Neural cell (in vitro differentiated cells): ENCODE measurements around the gene CBS. TPM values are rescaled to one million over a fixed set of nuclear protein-coding genes. Genes with fewer than 3 reads are reported as not detected.

Source experiments
- H2AFZ ChIP-seq: fragments of 200-600, 300-800 bp; sonication (generic), shearing (Covaris generic); 2 replicates; pipeline ENCODE4 v1.6.0; 2014; ENCODE audit warnings: low read depth, mild to moderate bottlenecking, antibody characterized with exemption, low read length, moderate library complexity
- H3F3A ChIP-seq: fragments of 200-600 bp; shearing (Covaris generic); 2 replicates; pipeline ENCODE4 v1.6.1; 2016; ENCODE audit warnings: mild to moderate bottlenecking, moderate library complexity, mixed read lengths, antibody characterized with exemption, low read length; ENCODE audit not compliant: insufficient read depth, poor library complexity, severe bottlenecking
- H3K27ac ChIP-seq: fragments of 200-600, 300-800 bp; sonication (generic), shearing (Covaris generic); 2 replicates; pipeline ENCODE4 v1.5.1; 2014; ENCODE audit warnings: mild to moderate bottlenecking, low read length, moderate library complexity
- H3K27me3 ChIP-seq: fragments of 300-800, 200-600 bp; sonication (generic), shearing (Covaris generic); 2 replicates; pipeline ENCODE4 v1.6.0; 2014; ENCODE audit warnings: mild to moderate bottlenecking, low read depth, low read length, moderate library complexity; ENCODE audit not compliant: insufficient read depth
- H3K36me3 ChIP-seq: fragments of 300-800, 200-600 bp; sonication (generic), shearing (Covaris generic); 2 replicates; pipeline ENCODE4 v1.5.1; 2014; ENCODE audit warnings: mild to moderate bottlenecking, antibody characterized with exemption, low read length, moderate library complexity; ENCODE audit not compliant: insufficient read depth
- H3K4me2 ChIP-seq: fragments of 300-800, 200-600 bp; sonication (generic), shearing (Covaris generic); 2 replicates; pipeline ENCODE4 v1.6.0; 2014; ENCODE audit warnings: mild to moderate bottlenecking, low read length
- H3K4me3 ChIP-seq: fragments of 300-800, 200-600 bp; sonication (generic), shearing (Covaris generic); 2 replicates; pipeline ENCODE4 v1.5.1; 2014; ENCODE audit warnings: mild to moderate bottlenecking, low read length, moderate library complexity
- H3K79me2 ChIP-seq: fragments of 200-600 bp; shearing (Covaris generic); replicated peaks from 2 replicates; pipeline ENCODE4 v1.6.0; 2014; ENCODE audit warnings: mild to moderate bottlenecking, low read length, moderate library complexity; ENCODE audit not compliant: insufficient read depth
- H3K9ac ChIP-seq: fragments of 300-800, 200-600 bp; sonication (generic), shearing (Covaris generic); 2 replicates; pipeline ENCODE4 v1.6.1; 2016; ENCODE audit warnings: mild to moderate bottlenecking, low read length, mixed read lengths
- H3K9me2 ChIP-seq: fragments of 200-600 bp; shearing (Covaris generic); 2 replicates; pipeline ENCODE4 v1.6.1; 2016; ENCODE audit warnings: mild to moderate bottlenecking, low read length, mixed read lengths; ENCODE audit not compliant: insufficient read depth
- H3K9me3 ChIP-seq: fragments of 200-600, 300-800 bp; sonication (generic), shearing (Covaris generic); 2 replicates; pipeline ENCODE4 v1.6.1; 2016; ENCODE audit warnings: mild to moderate bottlenecking, mixed run types, low read length, moderate library complexity, mixed read lengths
- H4K20me1 ChIP-seq: fragments of 200-600 bp; shearing (Covaris generic); 2 replicates; pipeline ENCODE4 v1.6.1; 2016; ENCODE audit warnings: mild to moderate bottlenecking, mixed run types; ENCODE audit not compliant: insufficient read depth
- EP300 ChIP-seq: fragments of 450-650 bp; conservative IDR thresholded peaks from 2 replicates; pipeline ENCODE4 v1.6.1; 2014; ENCODE audit warnings: antibody characterized with exemption, mild to moderate bottlenecking, moderate library complexity; ENCODE audit not compliant: poor library complexity, severe bottlenecking
- EZH2 ChIP-seq: fragments of 200-600, 300-800 bp; shearing (Covaris generic), sonication (generic); IDR thresholded peaks from 2 replicates; pipeline ENCODE4 v1.6.1; 2014; ENCODE audit warnings: antibody characterized with exemption, low read length, borderline replicate concordance, mild to moderate bottlenecking; ENCODE audit not compliant: insufficient read depth, poor library complexity, severe bottlenecking
- MXI1 ChIP-seq: fragments of 450-650 bp; conservative IDR thresholded peaks from 2 replicates; pipeline ENCODE4 v1.6.1; 2014; ENCODE audit warnings: antibody characterized with exemption, mild to moderate bottlenecking; ENCODE audit not compliant: poor library complexity, severe bottlenecking
- POLR2AphosphoS5 ChIP-seq: IDR thresholded peaks from 2 replicates; pipeline ENCODE4 v1.6.1; 2012
- RAD21 ChIP-seq: fragments of 450-650 bp; conservative IDR thresholded peaks from 2 replicates; pipeline ENCODE4 v1.6.1; 2014; ENCODE audit warnings: antibody characterized with exemption, mild to moderate bottlenecking, moderate library complexity
- SMC3 ChIP-seq: fragments of 450-650 bp; conservative IDR thresholded peaks from 2 replicates; pipeline ENCODE4 v1.6.1; 2014; ENCODE audit warnings: antibody characterized with exemption, mild to moderate bottlenecking, moderate library complexity; ENCODE audit not compliant: poor library complexity
- TAF1 ChIP-seq: IDR thresholded peaks from 2 replicates; pipeline ENCODE4 v1.6.1; 2012; ENCODE audit warnings: low read depth
- polyA plus RNA-seq: library from polyadenylated mRNA; depleted of rRNA; stranded (reverse); fragments of >200 nt; gene quantifications from 2 replicates; pipeline ENCODE4 v1.2.3, GENCODE V29; 2014
- TF ChIP-seq, protein P1 (sequence below): fragments of 450-650 bp; IDR thresholded peaks from 2 replicates; pipeline ENCODE4 v1.5.1; 2014; ENCODE audit warnings: antibody characterized with exemption, mild to moderate bottlenecking, moderate library complexity; ENCODE audit not compliant: poor library complexity, severe bottlenecking
- TF ChIP-seq, protein P2 (sequence below): IDR thresholded peaks from 2 replicates; pipeline ENCODE4 v1.6.1; 2012; ENCODE audit warnings: borderline replicate concordance

The CBS gene
- polyA plus RNA-seq, 1 donor from 2014 or later: 16.3 TPM

DNA sequence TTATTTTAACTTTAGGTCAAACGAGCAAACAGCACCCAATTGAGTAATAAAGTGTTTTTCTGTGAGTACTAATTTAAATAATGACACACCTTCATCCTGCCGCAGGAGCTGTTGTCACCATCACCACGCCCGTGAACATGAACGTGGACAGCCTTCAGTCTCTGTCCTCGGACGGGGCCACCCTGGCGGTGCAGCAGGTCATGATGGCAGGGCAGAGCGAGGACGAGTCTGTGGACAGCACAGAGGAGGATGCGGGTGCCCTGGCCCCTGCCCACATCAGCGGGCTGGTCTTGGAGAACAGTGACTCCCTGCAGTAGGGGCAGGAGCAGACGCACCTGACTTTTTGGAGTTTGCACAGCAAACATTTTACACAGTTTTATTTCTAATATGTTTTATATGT is 45.9 kb downstream of the CBS start:
- H3K27me3 ChIP-seq: no peaks in the 10 kb centered on the region
- no peak overlapping the region for H3K4me2 ChIP-seq
- no peak overlapping the region for H3K4me3 ChIP-seq
- H3K9me3 ChIP-seq: no peaks in the 10 kb centered on the region
- no peaks in the 10 kb centered on the region for H4K20me1 ChIP-seq
- no peaks in the 10 kb centered on the region for H3K9me2 ChIP-seq
- no peaks in the 10 kb centered on the region for H3F3A ChIP-seq
- peaks cover under 1% of the 10 kb centered on the region for H3K36me3 ChIP-seq
- no peak overlapping the region for H2AFZ ChIP-seq
- no peak overlapping the region for H3K9ac ChIP-seq
- H3K27ac ChIP-seq: no peak overlapping the region
- TF ChIP-seq SMC3 (no peak), MXI1 (no peak), TAF1 (no peak), RAD21 (no peak), POLR2AphosphoS5 (no peak), EP300 (no peak), EZH2 (no peak)
- TF ChIP-seq, protein P1, sequence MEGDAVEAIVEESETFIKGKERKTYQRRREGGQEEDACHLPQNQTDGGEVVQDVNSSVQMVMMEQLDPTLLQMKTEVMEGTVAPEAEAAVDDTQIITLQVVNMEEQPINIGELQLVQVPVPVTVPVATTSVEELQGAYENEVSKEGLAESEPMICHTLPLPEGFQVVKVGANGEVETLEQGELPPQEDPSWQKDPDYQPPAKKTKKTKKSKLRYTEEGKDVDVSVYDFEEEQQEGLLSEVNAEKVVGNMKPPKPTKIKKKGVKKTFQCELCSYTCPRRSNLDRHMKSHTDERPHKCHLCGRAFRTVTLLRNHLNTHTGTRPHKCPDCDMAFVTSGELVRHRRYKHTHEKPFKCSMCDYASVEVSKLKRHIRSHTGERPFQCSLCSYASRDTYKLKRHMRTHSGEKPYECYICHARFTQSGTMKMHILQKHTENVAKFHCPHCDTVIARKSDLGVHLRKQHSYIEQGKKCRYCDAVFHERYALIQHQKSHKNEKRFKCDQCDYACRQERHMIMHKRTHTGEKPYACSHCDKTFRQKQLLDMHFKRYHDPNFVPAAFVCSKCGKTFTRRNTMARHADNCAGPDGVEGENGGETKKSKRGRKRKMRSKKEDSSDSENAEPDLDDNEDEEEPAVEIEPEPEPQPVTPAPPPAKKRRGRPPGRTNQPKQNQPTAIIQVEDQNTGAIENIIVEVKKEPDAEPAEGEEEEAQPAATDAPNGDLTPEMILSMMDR: no peak
- TF ChIP-seq, protein P2, sequence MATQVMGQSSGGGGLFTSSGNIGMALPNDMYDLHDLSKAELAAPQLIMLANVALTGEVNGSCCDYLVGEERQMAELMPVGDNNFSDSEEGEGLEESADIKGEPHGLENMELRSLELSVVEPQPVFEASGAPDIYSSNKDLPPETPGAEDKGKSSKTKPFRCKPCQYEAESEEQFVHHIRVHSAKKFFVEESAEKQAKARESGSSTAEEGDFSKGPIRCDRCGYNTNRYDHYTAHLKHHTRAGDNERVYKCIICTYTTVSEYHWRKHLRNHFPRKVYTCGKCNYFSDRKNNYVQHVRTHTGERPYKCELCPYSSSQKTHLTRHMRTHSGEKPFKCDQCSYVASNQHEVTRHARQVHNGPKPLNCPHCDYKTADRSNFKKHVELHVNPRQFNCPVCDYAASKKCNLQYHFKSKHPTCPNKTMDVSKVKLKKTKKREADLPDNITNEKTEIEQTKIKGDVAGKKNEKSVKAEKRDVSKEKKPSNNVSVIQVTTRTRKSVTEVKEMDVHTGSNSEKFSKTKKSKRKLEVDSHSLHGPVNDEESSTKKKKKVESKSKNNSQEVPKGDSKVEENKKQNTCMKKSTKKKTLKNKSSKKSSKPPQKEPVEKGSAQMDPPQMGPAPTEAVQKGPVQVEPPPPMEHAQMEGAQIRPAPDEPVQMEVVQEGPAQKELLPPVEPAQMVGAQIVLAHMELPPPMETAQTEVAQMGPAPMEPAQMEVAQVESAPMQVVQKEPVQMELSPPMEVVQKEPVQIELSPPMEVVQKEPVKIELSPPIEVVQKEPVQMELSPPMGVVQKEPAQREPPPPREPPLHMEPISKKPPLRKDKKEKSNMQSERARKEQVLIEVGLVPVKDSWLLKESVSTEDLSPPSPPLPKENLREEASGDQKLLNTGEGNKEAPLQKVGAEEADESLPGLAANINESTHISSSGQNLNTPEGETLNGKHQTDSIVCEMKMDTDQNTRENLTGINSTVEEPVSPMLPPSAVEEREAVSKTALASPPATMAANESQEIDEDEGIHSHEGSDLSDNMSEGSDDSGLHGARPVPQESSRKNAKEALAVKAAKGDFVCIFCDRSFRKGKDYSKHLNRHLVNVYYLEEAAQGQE: no peak
- no peaks in the 10 kb centered on the region for H3K79me2 ChIP-seq

DNA sequence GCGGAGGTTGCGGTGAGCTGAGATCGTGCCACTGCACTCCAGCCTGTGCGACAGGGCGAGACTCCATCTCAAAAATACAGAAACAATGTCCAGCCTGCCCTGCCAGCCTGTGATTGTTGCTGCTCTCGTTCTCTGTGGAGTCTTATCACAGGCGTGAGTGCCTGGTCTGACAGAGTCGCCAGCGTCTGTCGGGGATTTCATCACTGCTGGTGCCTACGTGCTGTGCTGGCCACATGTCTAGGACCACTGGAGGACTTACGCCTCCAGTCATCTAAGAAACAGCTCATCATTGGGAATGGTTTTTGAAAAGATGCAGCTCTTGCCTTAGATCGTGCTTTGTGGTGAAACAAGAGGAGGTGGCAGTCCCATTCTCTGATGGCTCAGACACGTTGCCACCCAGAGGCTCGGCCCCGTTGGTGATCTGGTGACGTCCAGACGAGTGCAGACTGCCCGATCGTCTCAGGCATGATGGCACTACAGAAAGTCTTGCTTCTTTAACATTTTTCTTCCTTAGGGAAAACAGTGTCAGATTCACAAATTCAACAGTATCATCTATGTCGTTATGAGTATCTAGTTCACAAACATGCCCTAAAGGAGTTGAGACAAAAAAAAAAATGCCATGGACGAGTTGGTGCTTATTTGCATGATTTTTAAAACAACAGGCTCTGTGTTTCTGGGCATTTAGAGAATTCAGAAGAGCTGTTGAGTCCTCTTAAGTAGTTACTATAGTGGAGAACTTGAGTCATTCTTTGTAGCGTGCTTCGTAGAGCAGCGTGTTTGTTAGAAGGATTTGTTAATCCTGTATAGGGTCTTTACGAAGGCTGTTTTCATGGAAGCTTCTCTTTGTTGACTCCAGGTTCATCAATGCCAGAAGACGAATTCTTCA is 47.5 kb downstream of the CBS start:
- H3K4me3 ChIP-seq: no peak overlapping the region
- H3K79me2 ChIP-seq: no peaks in the 10 kb centered on the region
- H2AFZ ChIP-seq: no peak overlapping the region
- H3K9ac ChIP-seq: no peak overlapping the region
- peaks cover 4% of the 10 kb centered on the region for H3K36me3 ChIP-seq
- H4K20me1 ChIP-seq: no peaks in the 10 kb centered on the region
- TF ChIP-seq MXI1 (no peak), POLR2AphosphoS5 (no peak), RAD21 (no peak), EZH2 (no peak), TAF1 (no peak), SMC3 (no peak), EP300 (no peak)
- TF ChIP-seq, protein P1: no peak
- TF ChIP-seq, protein P2: no peak
- H3F3A ChIP-seq: no peaks in the 10 kb centered on the region
- no peaks in the 10 kb centered on the region for H3K9me3 ChIP-seq
- H3K9me2 ChIP-seq: no peaks in the 10 kb centered on the region
- no peak overlapping the region for H3K4me2 ChIP-seq
- H3K27ac ChIP-seq: no peak overlapping the region
- no peaks in the 10 kb centered on the region for H3K27me3 ChIP-seq
